ENCODE data around the gene GLYR1.
A peak's percentile ranks its signal among the peaks of the same experiment; 100 is the strongest.

The GLYR1 gene

GRCh38 chr16:4846503-4846900 lies 586 bp downstream of the GLYR1 start:
- DNase-seq, result peak; percentile 4

DNA sequence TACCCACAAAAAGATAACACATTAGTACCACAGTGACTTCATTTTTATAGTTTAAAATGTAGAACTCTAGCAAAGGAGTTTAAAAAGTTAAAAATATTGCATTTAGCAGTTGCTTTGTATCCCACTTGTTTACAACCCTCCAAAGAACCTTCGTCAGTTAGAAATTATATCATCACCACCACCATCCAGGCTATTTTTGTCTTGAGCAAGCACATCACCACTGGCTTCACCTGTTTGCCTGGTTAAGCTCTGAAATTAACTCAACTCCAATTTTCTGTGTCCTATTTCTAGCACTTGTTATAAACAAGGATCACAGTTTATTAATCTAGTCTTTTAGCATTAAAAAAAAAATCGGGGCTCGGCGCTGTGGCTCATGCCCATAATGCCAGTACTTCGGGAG lies 6.1 kb downstream of the GLYR1 start:
- DNase-seq, result no peak

- no peak for DNase-seq
Measured at GRCh38 chr16:4839942-4840341, 7.1 kb downstream of the GLYR1 start.

DNA sequence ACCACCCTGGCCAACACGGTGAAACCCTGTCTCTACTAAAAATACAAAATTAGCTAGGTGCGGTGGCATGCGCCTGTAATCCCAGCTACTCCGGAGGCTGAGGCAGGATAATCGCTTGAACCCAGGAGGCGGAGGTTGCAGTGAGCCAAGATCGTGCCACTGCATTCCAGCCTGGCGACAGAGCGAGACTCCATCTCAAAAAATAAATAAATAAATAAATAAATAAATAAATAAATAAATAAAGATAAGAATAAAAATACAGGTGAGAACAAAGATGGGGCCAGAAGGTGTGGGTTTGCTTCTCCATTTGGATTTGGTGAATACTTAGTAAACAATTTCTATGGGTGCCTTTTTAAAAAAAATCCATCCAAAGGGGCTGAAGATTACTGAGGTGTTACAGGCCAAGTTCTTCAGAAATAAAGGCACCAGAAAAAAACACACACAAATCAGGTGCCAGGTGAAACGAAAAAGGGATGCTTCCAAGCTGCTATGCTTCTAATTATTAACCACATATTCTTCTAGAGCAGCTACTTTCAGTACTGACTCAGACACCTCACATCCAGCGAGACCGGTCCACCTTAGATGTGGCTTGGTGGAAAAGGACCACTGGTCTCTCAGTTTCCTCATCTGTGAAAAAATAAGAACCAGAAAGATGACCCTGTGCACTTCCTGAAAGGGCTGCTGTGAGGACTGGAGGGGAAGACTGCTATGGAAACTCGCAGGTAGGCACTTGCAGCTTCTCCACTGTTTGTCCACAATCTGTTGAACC lies 9.2 kb downstream of the GLYR1 start:
- no peak for DNase-seq

DNA sequence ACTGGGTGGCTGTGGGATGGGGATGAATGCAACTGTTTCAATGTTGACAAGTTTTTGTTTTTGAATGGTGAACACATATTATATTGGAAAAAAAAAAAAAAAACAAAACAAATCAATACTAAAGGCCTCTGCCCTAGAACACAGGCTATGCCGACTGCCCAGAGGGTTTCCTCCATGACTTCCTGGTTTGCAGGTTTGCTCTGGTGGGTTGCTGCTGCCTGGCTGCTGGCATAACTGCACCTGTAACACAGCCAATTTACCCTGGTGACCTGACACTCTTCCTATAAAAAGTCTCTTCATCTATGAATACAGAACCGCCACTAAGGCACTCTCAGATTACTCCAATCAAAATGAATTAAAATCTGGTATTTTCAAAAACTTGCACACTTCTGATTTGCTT lies 10.4 kb downstream of the GLYR1 start:
- no peak for DNase-seq

DNA sequence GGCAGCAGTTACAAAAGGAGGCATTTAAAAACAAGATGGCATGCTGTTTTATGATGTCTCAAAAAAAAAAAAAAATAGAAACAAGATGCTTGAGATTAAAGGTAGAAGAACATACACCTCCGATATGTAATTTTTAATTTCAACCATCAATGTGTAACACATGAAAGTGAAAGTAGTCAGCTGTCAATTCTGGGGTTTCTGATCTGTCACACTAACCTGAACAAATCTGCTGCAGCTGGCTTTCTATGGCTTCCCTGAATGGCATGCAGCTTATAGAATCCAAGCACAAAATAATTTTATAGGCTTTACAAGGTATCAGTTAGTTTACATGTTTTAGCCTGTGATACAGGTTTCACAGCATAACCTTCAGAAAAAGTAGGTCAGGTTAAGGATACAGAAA lies 13.5 kb downstream of the GLYR1 start:
- no peak for DNase-seq

GRCh38 chr16:4832698-4833343 lies 14.3 kb downstream of the GLYR1 start:
- DNase-seq, result no peak

- DNase-seq, result no peak
Measured at GRCh38 chr16:4831616-4832015, 15.5 kb downstream of the GLYR1 start.

GRCh38 chr16:4830408-4830807 lies 16.7 kb downstream of the GLYR1 start:
- DNase-seq, result no peak

DNA sequence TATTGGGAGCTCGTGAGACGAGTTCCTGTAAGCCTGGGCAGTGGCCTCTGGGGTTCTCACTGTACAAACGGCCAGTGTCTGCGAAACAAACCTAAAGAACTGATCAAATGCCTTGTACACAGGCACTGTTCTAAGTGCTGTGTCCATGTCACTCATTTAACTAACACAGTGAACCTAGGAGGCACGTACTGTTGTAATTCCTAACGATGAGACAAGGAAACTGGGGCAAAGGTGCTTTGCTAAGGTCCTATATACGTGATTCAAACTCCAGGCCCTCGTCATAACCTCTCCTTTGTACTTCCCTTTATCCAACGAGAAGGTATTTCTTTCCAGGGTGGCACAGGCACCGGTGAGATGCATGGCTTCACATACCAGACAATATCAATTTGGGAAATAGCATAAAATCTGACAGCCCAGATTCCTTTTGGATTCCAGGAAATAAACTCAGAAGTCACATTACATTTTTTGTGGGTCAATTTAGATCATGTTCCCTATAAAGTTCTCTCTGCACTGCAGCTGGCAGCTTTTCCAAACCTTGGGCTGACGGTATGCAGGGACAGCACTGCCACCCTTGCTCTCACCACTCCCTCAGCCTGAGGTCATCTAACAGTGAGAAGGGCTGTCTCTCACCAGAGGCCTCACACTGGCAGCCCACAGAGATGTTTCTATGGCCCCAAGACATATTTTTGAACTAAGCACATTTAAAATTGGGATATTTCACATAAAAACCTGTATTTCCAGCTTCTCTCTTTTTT lies 18.3 kb downstream of the GLYR1 start:
- no peak for DNase-seq

DNA sequence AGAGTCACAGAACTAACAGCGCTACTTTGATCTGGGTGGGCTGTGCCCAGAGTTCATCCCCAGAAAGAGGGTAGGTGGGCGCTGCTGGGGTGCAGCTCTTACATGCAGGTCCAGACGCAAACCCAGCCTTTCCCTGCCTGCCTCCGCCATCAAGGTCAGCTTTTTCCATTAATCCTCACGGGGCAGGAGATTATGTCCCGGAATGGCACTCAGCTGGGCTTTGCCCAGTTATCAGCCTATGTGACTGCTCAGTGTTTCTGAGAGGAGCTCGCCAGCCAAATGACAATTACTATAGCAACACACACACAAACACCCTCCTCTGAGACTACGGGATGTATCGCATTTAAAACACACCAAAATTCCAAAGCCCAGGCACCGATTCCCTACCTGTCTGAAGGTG lies 20.1 kb downstream of the GLYR1 start:
- DNase-seq, result no peak

GRCh38 chr16:4826526-4826925 lies 20.6 kb downstream of the GLYR1 start:
- no peak for DNase-seq

- DNase-seq, result no peak
Measured at GRCh38 chr16:4825196-4825595, 21.9 kb downstream of the GLYR1 start.

GRCh38 chr16:4820652-4821051 lies 26.4 kb downstream of the GLYR1 start:
- DNase-seq, result no peak

DNA sequence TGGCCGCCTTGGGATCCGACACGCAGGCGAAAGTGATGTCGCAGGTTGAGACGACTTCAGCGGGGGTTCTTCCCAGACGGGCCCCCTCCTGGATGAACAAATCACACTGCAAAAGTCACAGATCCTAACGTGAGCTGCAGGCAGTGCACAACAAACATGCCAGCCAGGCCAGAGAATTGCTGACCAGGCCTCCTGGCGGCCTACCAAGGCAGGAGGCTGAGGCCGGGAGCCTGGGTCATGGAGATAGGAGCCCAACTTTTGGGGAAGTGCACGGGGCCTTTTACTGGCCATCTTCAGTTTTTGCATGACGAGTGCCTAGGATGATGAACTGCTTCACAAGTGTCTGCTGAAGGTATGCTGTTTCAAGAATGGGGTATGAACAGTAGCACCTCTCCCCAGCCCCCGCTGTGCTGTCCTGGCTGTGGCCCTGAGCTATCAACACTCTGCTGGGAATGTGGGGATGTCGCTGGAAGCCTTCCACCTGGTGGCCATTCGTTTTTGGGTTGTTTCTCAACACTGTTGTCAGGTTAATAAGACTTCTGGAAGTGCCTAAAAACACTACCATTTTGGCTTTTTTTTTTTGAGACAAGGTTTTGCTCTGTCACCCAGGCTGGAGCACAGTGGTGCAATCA lies 32.4 kb downstream of the GLYR1 start:
- no peak for DNase-seq

DNA sequence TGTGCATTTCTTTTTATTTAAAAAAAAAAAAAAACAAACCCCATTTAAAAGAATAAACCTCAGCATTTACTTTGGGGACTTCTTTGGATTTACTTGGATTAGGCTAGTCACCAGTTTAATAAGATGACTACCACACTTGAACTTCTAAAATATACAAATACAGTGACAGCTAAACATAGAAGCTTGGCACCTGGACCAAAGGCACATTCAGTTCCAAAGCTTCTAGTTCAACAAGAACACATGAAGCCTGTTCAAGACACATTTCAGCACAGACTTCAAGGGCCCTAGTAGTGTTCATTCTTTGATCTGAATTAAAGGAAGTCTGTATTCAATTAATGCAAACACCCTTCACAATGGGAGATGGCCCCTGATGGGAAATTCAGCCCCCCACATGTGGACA lies 33.0 kb downstream of the GLYR1 start:
- DNase-seq, result no peak

GRCh38 chr16:4813251-4814003 lies 33.7 kb downstream of the GLYR1 start:
- no peak for DNase-seq

DNA sequence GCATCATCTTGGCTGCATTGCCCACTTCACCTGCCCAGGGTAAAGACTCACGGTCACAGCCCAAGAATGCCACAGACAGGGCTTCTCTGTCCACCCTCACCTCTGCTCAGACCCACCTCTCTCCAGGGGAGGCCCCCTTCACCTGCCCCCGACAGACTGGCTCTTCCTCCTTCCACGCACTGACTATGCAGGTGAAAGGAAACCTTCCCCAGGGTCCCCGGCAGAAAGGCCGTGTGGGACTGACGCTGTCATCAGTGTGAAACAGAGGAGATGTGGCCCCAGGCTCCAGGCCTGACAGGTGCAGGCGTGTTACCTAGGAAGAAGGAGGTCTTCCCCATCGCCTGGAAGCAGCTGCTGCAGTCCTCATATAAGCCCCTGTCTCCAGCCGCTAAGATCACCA lies 35.3 kb downstream of the GLYR1 start:
- no peak for DNase-seq

DNA sequence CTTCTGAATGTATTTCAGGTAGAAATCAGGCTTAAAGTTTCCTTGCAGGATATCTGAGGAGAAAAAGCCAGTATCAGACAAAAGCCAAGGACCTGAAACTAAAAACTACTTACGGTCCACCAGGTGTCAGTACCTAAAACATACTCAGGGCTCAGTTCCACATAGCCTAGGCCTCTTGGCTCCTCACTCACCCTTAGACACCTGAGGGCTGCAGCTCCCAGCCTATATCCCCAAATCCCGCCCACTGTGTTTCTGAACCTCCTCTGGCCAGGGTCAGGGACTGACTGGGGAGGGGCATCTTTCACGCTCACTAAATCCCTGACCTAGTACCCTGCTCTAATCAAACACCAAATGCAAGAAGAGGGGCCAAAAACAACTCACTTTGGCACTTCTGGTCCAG lies 35.8 kb downstream of the GLYR1 start:
- no peak for DNase-seq

DNA sequence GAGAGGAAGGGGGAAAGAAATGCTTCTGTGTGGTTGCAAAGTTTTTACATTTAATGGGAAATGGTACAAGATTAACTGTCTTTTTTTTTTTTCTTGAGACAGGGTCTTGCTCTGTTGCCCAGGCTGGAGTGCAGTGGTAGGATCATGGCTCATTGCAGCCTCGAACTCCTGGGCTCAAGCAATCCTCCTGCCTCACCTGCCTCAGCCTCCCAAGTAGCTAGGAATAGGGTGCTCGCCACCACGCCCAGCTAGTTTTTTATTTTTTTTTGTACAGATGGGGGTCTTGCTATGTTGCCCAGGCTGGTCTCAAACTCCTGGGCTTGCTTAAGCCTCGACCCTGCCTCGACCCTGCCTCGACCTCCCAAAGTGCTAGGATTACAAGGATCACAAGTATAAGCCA lies 40.8 kb downstream of the GLYR1 start:
- no peak for DNase-seq

- no peak for DNase-seq
Measured at GRCh38 chr16:4805231-4805630, 41.9 kb downstream of the GLYR1 start.

GRCh38 chr16:4803898-4804762 lies 43.0 kb downstream of the GLYR1 start:
- DNase-seq, result no peak

Data from CD4-positive, alpha-beta T cell treated with Interleukin-6 for 4 hours (primary cell).